Naive thymus-derived CD8-positive, alpha-beta T cell (primary cell): Measurements from ENCODE around the gene TNRC6A. TPM values are rescaled to one million over a fixed set of nuclear protein-coding genes. Genes with fewer than 3 reads are reported as not detected.
"Not testable (repeated sequence)": the region's sequence is repeated elsewhere in the genome, so short reads cannot be mapped to it uniquely, and the experiment has no call there.

Experiments used
- ATAC-seq, 2 donors: fragments of 150-1000 bp; cut with Tn5 transposase in 1 of 2; sonication (Bioruptor Pico), chemical (Tn5 transposase) in 1 of 2; 1 replicate in 1 of 2; 2 replicates in 1 of 2; pipeline ENCODE4 v1.10.0; 2021; ENCODE audit warnings: mild to moderate bottlenecking in 2 of 2, moderate library complexity in 2 of 2
- POLR2A ChIA-PET: fragments of 350-600 bp; sonication (Branson Sonifier 250); formaldehyde crosslinking; loops from one replicate; lab custom pipeline; 2021; ENCODE audit warnings: antibody characterized with exemption; lab: Charles Lee
- DNase-seq, 10 donors: peaks; one replicate each; pipeline versions ENCODE4 v3.0.0 to v3.0.0-alpha.2; 2020 to 2022
- H3K27ac Mint-ChIP-seq, 10 donors: one replicate each; pipeline ENCODE4 v1.8.0; 2020 to 2022; ENCODE audit warnings: mild to moderate bottlenecking in 10 of 10, mixed read lengths in 10 of 10, moderate library complexity in 4 of 10, inconsistent platforms in 1 of 10
- H3K27me3 Mint-ChIP-seq, 5 donors: one replicate each; pipeline ENCODE4 v1.8.0; 2021 to 2022; ENCODE audit warnings: mixed read lengths in 5 of 5
- H3K36me3 Mint-ChIP-seq, 3 donors: one replicate each; pipeline ENCODE4 v1.8.0; 2020 to 2022; ENCODE audit warnings: mixed read lengths in 3 of 3, mild to moderate bottlenecking in 2 of 3, inconsistent platforms in 1 of 3
- H3K4me1 Mint-ChIP-seq, 4 donors: one replicate each; pipeline ENCODE4 v1.8.0; 2021 to 2022; ENCODE audit warnings: mixed read lengths in 4 of 4
- H3K4me3 Mint-ChIP-seq, 10 donors: one replicate each; pipeline ENCODE4 v1.8.0; 2020 to 2022; ENCODE audit warnings: mild to moderate bottlenecking in 10 of 10, mixed read lengths in 10 of 10, moderate library complexity in 6 of 10, inconsistent platforms in 1 of 10
- H3K9me3 Mint-ChIP-seq, 9 donors: one replicate each; pipeline ENCODE4 v1.8.0; 2020 to 2022; ENCODE audit warnings: mixed read lengths in 9 of 9, mild to moderate bottlenecking in 3 of 9, inconsistent platforms in 1 of 9, moderate library complexity in 1 of 9
- polyA plus RNA-seq, 3 donors: library from polyadenylated mRNA; unstranded; fragments of 300-500 nt; fragmentation: Illumina TruSeq; gene quantifications; one replicate each; pipeline ENCODE4 v1.2.3, GENCODE V29; 2021
- total RNA-seq, 8 experiments: library from RNA in 2 of 8; stranded (reverse) in 2 of 8; gene quantifications; one replicate each; pipeline ENCODE4 v1.2.3 and lab custom pipeline; 2021 to 2026

The TNRC6A gene
- total and polyA plus RNA-seq, 5 experiments from 2014 or later, result 9.4 to 85.2 (median 12.9) TPM

- no peak for ATAC-seq
- POLR2A ChIA-PET, result interaction anchor here (0.7 to 1.4 kb wide), 3 partner anchors 9 to 17 kb away, joined by 4 to 6 read pairs (median 5); no protein-coding TSS in a partner anchor
- Mint-ChIP-seq H3K9me3 (no peaks in the 10 kb centered on the region), H3K4me1 (peaks cover 55 to 93% (median 89%) of the 10 kb centered on the region in 4 donors), H3K27me3 (no peaks in the 10 kb centered on the region), H3K27ac (peak overlapping the region in 5 of 10 donors; percentile 4 to 79 (median 42)), H3K36me3 (peaks cover 0 to 59% (median 0%) of the 10 kb centered on the region in 3 donors), H3K4me3 (peak overlapping the region in 6 of 10 donors; percentile 21 to 60 (median 44))
- no peak for DNase-seq
Observed at GRCh38 chr16:24745791-24746190, 16.3 kb downstream of the TNRC6A start.

GRCh38 chr16:24747441-24747840 is 18.0 kb downstream of the TNRC6A start:
- peak overlapping the region in 4 of 10 donors; percentile 4 to 57 (median 32) for H3K27ac Mint-ChIP-seq

GRCh38 chr16:24748242-24748641 is 18.8 kb downstream of the TNRC6A start:
- no peak for ATAC-seq
- Mint-ChIP-seq H3K4me1 (peaks cover 59 to 88% (median 87%) of the 10 kb centered on the region in 4 donors), H3K9me3 (no peaks in the 10 kb centered on the region), H3K27me3 (no peaks in the 10 kb centered on the region), H3K4me3 (peak overlapping the region in 6 of 10 donors; percentile 2 to 65 (median 26)), H3K27ac (peak overlapping the region in 5 of 10 donors; percentile 14 to 76 (median 48)), H3K36me3 (peaks cover 0 to 55% (median 0%) of the 10 kb centered on the region in 3 donors)
- DNase-seq, result no peak
- POLR2A ChIA-PET, result no interaction called here

More at GRCh38 chr16:24747441-24747840, 18.0 kb downstream of the TNRC6A start:
- POLR2A ChIA-PET, result no interaction called here
- peaks cover 0 to 56% (median 0%) of the 10 kb centered on the region in 3 donors for H3K36me3 Mint-ChIP-seq
- H3K4me3 Mint-ChIP-seq, result peak overlapping the region in 6 of 10 donors; percentile 22 to 57 (median 28)
- no peaks in the 10 kb centered on the region for H3K9me3 Mint-ChIP-seq
- H3K27me3 Mint-ChIP-seq, result no peaks in the 10 kb centered on the region
- no peak for DNase-seq
- no peak for ATAC-seq
- peaks cover 54 to 89% (median 86%) of the 10 kb centered on the region in 4 donors for H3K4me1 Mint-ChIP-seq

- Mint-ChIP-seq H3K27ac (peak overlapping the region in 6 of 10 donors; percentile 9 to 80 (median 43)), H3K4me3 (peak overlapping the region in 6 of 10 donors; percentile 2 to 65 (median 8)), H3K9me3 (no peaks in the 10 kb centered on the region), H3K4me1 (peaks cover 52 to 81% (median 80%) of the 10 kb centered on the region in 4 donors), H3K36me3 (peaks cover 0 to 49% (median 0%) of the 10 kb centered on the region in 3 donors), H3K27me3 (no peaks in the 10 kb centered on the region)
- ATAC-seq (no peak), DNase-seq (no peak)
- POLR2A ChIA-PET, result no interaction called here
Observed at GRCh38 chr16:24749310-24749709, 19.9 kb downstream of the TNRC6A start.

- H3K27me3 Mint-ChIP-seq, DNase-seq, H3K4me3 Mint-ChIP-seq, ATAC-seq, POLR2A ChIA-PET, H3K9me3 Mint-ChIP-seq: not testable (repeated sequence)
- Mint-ChIP-seq H3K27ac (peak overlapping the region in 1 of 10 donors; percentile 45), H3K4me1 (peaks cover 55 to 82% (median 80%) of the 10 kb centered on the region in 4 donors), H3K36me3 (peaks cover 0 to 49% (median 0%) of the 10 kb centered on the region in 3 donors)
Observed at GRCh38 chr16:24749872-24750271, 20.4 kb downstream of the TNRC6A start.

GRCh38 chr16:24753000-24753399 is 23.5 kb downstream of the TNRC6A start:
- POLR2A ChIA-PET, result no interaction called here
- no peak for ATAC-seq
- Mint-ChIP-seq H3K9me3 (no peaks in the 10 kb centered on the region), H3K36me3 (peaks cover 0 to 35% (median 0%) of the 10 kb centered on the region in 3 donors), H3K27me3 (no peaks in the 10 kb centered on the region), H3K27ac (peak overlapping the region in 5 of 10 donors; percentile 10 to 79 (median 23)), H3K4me1 (peaks cover 45 to 73% (median 66%) of the 10 kb centered on the region in 4 donors), H3K4me3 (no peak overlapping the region)
- no peak for DNase-seq

- Mint-ChIP-seq H3K27ac (peak overlapping the region in 3 of 10 donors; percentile 10 to 27 (median 23)), H3K9me3 (no peaks in the 10 kb centered on the region), H3K36me3 (peaks cover 0 to 35% (median 0%) of the 10 kb centered on the region in 3 donors), H3K4me3 (no peak overlapping the region), H3K4me1 (peaks cover 45 to 69% (median 62%) of the 10 kb centered on the region in 4 donors), H3K27me3 (no peaks in the 10 kb centered on the region)
- POLR2A ChIA-PET, result no interaction called here
- DNase-seq (no peak), ATAC-seq (no peak)
Observed at GRCh38 chr16:24753437-24753836, 24.0 kb downstream of the TNRC6A start.

- peak overlapping the region in 4 of 10 donors; percentile 7 to 37 (median 20) for H3K27ac Mint-ChIP-seq
- H3K4me1 Mint-ChIP-seq, result peaks cover 35 to 58% (median 51%) of the 10 kb centered on the region in 4 donors
- DNase-seq (no peak), ATAC-seq (no peak)
- no peaks in the 10 kb centered on the region for H3K9me3 Mint-ChIP-seq
- peaks cover 0 to 26% (median 0%) of the 10 kb centered on the region in 3 donors for H3K36me3 Mint-ChIP-seq
- POLR2A ChIA-PET, result interaction anchor here (1.1 to 1.4 kb wide), 2 partner anchors 8 to 24 kb away, joined by 4 to 5 read pairs; no protein-coding TSS in a partner anchor
- no peaks in the 10 kb centered on the region for H3K27me3 Mint-ChIP-seq
- H3K4me3 Mint-ChIP-seq, result no peak overlapping the region
Observed at GRCh38 chr16:24754543-24754942, 25.1 kb downstream of the TNRC6A start.

GRCh38 chr16:24755201-24755874 is 25.9 kb downstream of the TNRC6A start:
- H3K36me3 Mint-ChIP-seq, result peaks cover 0 to 25% (median 0%) of the 10 kb centered on the region in 3 donors
- H3K4me3 Mint-ChIP-seq, result no peak overlapping the region
- POLR2A ChIA-PET, result interaction anchor here (0.6 to 1.4 kb wide), 3 partner anchors 9 to 25 kb away, joined by 3 to 5 read pairs (median 4); no protein-coding TSS in a partner anchor
- no peaks in the 10 kb centered on the region for H3K9me3 Mint-ChIP-seq
- ATAC-seq (no peak), DNase-seq (no peak)
- peaks cover 35 to 53% (median 47%) of the 10 kb centered on the region in 4 donors for H3K4me1 Mint-ChIP-seq
- peak overlapping the region in 6 of 10 donors; percentile 4 to 37 (median 22) for H3K27ac Mint-ChIP-seq
- H3K27me3 Mint-ChIP-seq, result no peaks in the 10 kb centered on the region

- Mint-ChIP-seq H3K4me3 (no peak overlapping the region), H3K27ac (no peak overlapping the region), H3K4me1 (peaks cover 21 to 29% (median 24%) of the 10 kb centered on the region in 4 donors), H3K27me3 (no peaks in the 10 kb centered on the region), H3K36me3 (peaks cover 0 to 32% (median 0%) of the 10 kb centered on the region in 3 donors), H3K9me3 (no peaks in the 10 kb centered on the region)
- ATAC-seq, result no peak
- no peak for DNase-seq
- POLR2A ChIA-PET, result interaction anchor here (1.4 kb wide), 1 partner anchor 28 kb away, joined by 3 read pairs; no protein-coding TSS in a partner anchor
Observed at GRCh38 chr16:24758373-24758772, 28.9 kb downstream of the TNRC6A start.

GRCh38 chr16:24759006-24759405 is 29.6 kb downstream of the TNRC6A start:
- Mint-ChIP-seq H3K4me1 (peaks cover 20 to 28% (median 24%) of the 10 kb centered on the region in 4 donors), H3K36me3 (peaks cover 0 to 39% (median 0%) of the 10 kb centered on the region in 3 donors), H3K9me3 (no peaks in the 10 kb centered on the region), H3K4me3 (no peak overlapping the region), H3K27me3 (no peaks in the 10 kb centered on the region), H3K27ac (no peak overlapping the region)
- no peak for ATAC-seq
- no peak for DNase-seq
- POLR2A ChIA-PET, result interaction anchor here (1.4 kb wide), 1 partner anchor 28 kb away, joined by 3 read pairs; no protein-coding TSS in a partner anchor

- no peak overlapping the region for H3K27ac Mint-ChIP-seq
- H3K4me1 Mint-ChIP-seq, result peaks cover 3 to 19% (median 8%) of the 10 kb centered on the region in 4 donors
- ATAC-seq (no peak), DNase-seq (no peak)
- H3K36me3 Mint-ChIP-seq, result peaks cover 0 to 53% (median 0%) of the 10 kb centered on the region in 3 donors
- POLR2A ChIA-PET, result no interaction called here
- H3K9me3 Mint-ChIP-seq, result no peaks in the 10 kb centered on the region
- H3K27me3 Mint-ChIP-seq, result no peaks in the 10 kb centered on the region
- no peak overlapping the region for H3K4me3 Mint-ChIP-seq
Observed at GRCh38 chr16:24761526-24761925, 32.1 kb downstream of the TNRC6A start.
